Adipocyte (in vitro differentiated cells): ENCODE data around the gene C4A.
"Not testable (repeated sequence)": the region's sequence is repeated elsewhere in the genome, so short reads cannot be mapped to it uniquely, and the experiment has no call there.

Source experiments
- DNase-seq: peaks from one replicate; pipeline ENCODE4 v3.0.0-alpha.2; 2015; ENCODE audit warnings: low read depth
- H3K27me3 ChIP-seq: replicated peaks from 2 replicates; pipeline ENCODE4 v1.7.0; 2013; ENCODE audit warnings: mild to moderate bottlenecking, low read length, moderate library complexity; ENCODE audit not compliant: control insufficient read depth, insufficient read depth
- H3K36me3 ChIP-seq: 2 replicates; pipeline ENCODE4 v1.7.0; 2013; ENCODE audit warnings: low read length, mild to moderate bottlenecking, moderate library complexity; ENCODE audit not compliant: control insufficient read depth, insufficient read depth, severe bottlenecking
- H3K4me1 ChIP-seq: 2 replicates; pipeline ENCODE4 v1.7.0; 2013; ENCODE audit warnings: mild to moderate bottlenecking, low read length, moderate library complexity; ENCODE audit not compliant: control insufficient read depth, insufficient read depth
- H3K4me3 ChIP-seq: 2 replicates; pipeline ENCODE4 v1.7.0; 2013; ENCODE audit warnings: mild to moderate bottlenecking, low read length, moderate library complexity
- H3K9ac ChIP-seq: 2 replicates; pipeline ENCODE4 v1.7.0; 2013; ENCODE audit warnings: mild to moderate bottlenecking, low read length, moderate library complexity
- H3K9me3 ChIP-seq: 2 replicates; pipeline ENCODE4 v1.7.0; 2013; ENCODE audit warnings: mild to moderate bottlenecking, low read length, moderate library complexity; ENCODE audit not compliant: control insufficient read depth

C4A gene

GRCh38 chr6:32047539-32047854 is 65.6 kb downstream of the C4A start:
- Histone ChIP-seq H3K36me3 (no peaks in the 10 kb centered on the region), H3K9me3 (no peaks in the 10 kb centered on the region), H3K9ac (peak overlapping the region; percentile 78), H3K27me3 (no peaks in the 10 kb centered on the region), H3K4me3 (no peak overlapping the region), H3K4me1 (peaks cover 22% of the 10 kb centered on the region)
- DNase-seq: no peak

GRCh38 chr6:32047855-32048766 is 66.3 kb downstream of the C4A start:
- Histone ChIP-seq H3K36me3 (no peaks in the 10 kb centered on the region), H3K4me1 (peaks cover 22% of the 10 kb centered on the region), H3K9ac (peak overlapping the region; percentile 78), H3K9me3 (no peaks in the 10 kb centered on the region), H3K27me3 (no peaks in the 10 kb centered on the region), H3K4me3 (no peak overlapping the region)
- DNase-seq: peak; percentile 77

- H3K4me3 ChIP-seq, DNase-seq, H3K27me3 ChIP-seq, H3K9me3 ChIP-seq, H3K9ac ChIP-seq, H3K36me3 ChIP-seq: not testable (repeated sequence)
- peaks cover 22% of the 10 kb centered on the region for H3K4me1 ChIP-seq
These were observed 67.3 kb downstream of the C4A start for GRCh38 chr6:32049149-32049548.

- H3K36me3 ChIP-seq, H3K9me3 ChIP-seq, H3K4me3 ChIP-seq, DNase-seq, H3K9ac ChIP-seq, H3K27me3 ChIP-seq: not testable (repeated sequence)
- H3K4me1 ChIP-seq: peaks cover 22% of the 10 kb centered on the region
These were observed 67.9 kb downstream of the C4A start for GRCh38 chr6:32049736-32050135.

- H3K36me3 ChIP-seq: no peaks in the 10 kb centered on the region
- H3K9ac ChIP-seq: no peak overlapping the region
- H3K4me3 ChIP-seq: no peak overlapping the region
- H3K27me3 ChIP-seq: no peaks in the 10 kb centered on the region
- peaks cover 22% of the 10 kb centered on the region for H3K4me1 ChIP-seq
- DNase-seq: no peak
- no peaks in the 10 kb centered on the region for H3K9me3 ChIP-seq
These were observed 68.7 kb downstream of the C4A start for GRCh38 chr6:32050562-32050961.
